Measurements from ENCODE around the gene PLIN5. TPM values are rescaled to one million over a fixed set of nuclear protein-coding genes. Genes with fewer than 3 reads are reported as not detected.

PLIN5 gene
- total RNA-seq, 6 experiments from 2014 or later = not detected

- Mint-ChIP-seq H3K27ac (no peak overlapping the region), H3K27me3 (ENCODE audit: insufficient read depth) (peaks cover 8% of the 10 kb centered on the region)
- no peak for DNase-seq
Observed at GRCh38 chr19:4504891-4505569, 30.0 kb downstream of the PLIN5 start.

GRCh38 chr19:4504297-4504701 is 30.7 kb downstream of the PLIN5 start:
- DNase-seq = no peak
- no peaks in the 10 kb centered on the region for H3K9me3 Mint-ChIP-seq
- no peak overlapping the region for H3K4me3 Mint-ChIP-seq
- TF ChIP-seq CTCF (IDR thresholded peaks at IDR 0.05) = no peak
- peaks cover 11% of the 10 kb centered on the region for H3K4me1 Mint-ChIP-seq (ENCODE audit: low read depth)
- no peak overlapping the region for H3K27ac Mint-ChIP-seq
- H3K36me3 Mint-ChIP-seq (ENCODE audit: low read depth) = peaks cover 11% of the 10 kb centered on the region
- peaks cover 9% of the 10 kb centered on the region for H3K27me3 Mint-ChIP-seq (ENCODE audit: insufficient read depth)

More at GRCh38 chr19:4504891-4505569, 30.0 kb downstream of the PLIN5 start:
- no peak overlapping the region for H3K4me3 Mint-ChIP-seq
- TF ChIP-seq CTCF (IDR thresholded peaks at IDR 0.05) = no peak
- H3K36me3 Mint-ChIP-seq (ENCODE audit: low read depth) = peaks cover 11% of the 10 kb centered on the region
- H3K9me3 Mint-ChIP-seq = no peaks in the 10 kb centered on the region
- peaks cover 11% of the 10 kb centered on the region for H3K4me1 Mint-ChIP-seq (ENCODE audit: low read depth)

GRCh38 chr19:4503825-4504170 is 31.2 kb downstream of the PLIN5 start:
- no peak for TF ChIP-seq CTCF (IDR thresholded peaks at IDR 0.05)
- no peak for DNase-seq
- Mint-ChIP-seq H3K4me3 (no peak overlapping the region), H3K27me3 (ENCODE audit: insufficient read depth) (peaks cover 9% of the 10 kb centered on the region), H3K27ac (no peak overlapping the region), H3K36me3 (ENCODE audit: low read depth) (peaks cover 11% of the 10 kb centered on the region), H3K9me3 (no peaks in the 10 kb centered on the region), H3K4me1 (ENCODE audit: low read depth) (peaks cover 11% of the 10 kb centered on the region)

- peaks cover 7% of the 10 kb centered on the region for H3K27me3 Mint-ChIP-seq (ENCODE audit: insufficient read depth)
- peaks cover 11% of the 10 kb centered on the region for H3K36me3 Mint-ChIP-seq (ENCODE audit: low read depth)
- no peak for DNase-seq
- H3K9me3 Mint-ChIP-seq = no peaks in the 10 kb centered on the region
- H3K27ac Mint-ChIP-seq = no peak overlapping the region
- H3K4me3 Mint-ChIP-seq = no peak overlapping the region
- peaks cover 11% of the 10 kb centered on the region for H3K4me1 Mint-ChIP-seq (ENCODE audit: low read depth)
- no peak for TF ChIP-seq CTCF (IDR thresholded peaks at IDR 0.05)
Observed at GRCh38 chr19:4503132-4503824, 31.7 kb downstream of the PLIN5 start.

- Mint-ChIP-seq H3K4me3 (no peak overlapping the region), H3K27ac (no peak overlapping the region), H3K9me3 (no peaks in the 10 kb centered on the region), H3K36me3 (ENCODE audit: low read depth) (peaks cover 11% of the 10 kb centered on the region), H3K4me1 (ENCODE audit: low read depth) (peaks cover 11% of the 10 kb centered on the region), H3K27me3 (ENCODE audit: insufficient read depth) (peaks cover 7% of the 10 kb centered on the region)
- DNase-seq = no peak
- no peak for TF ChIP-seq CTCF (IDR thresholded peaks at IDR 0.05)
Observed at GRCh38 chr19:4502282-4503131, 32.5 kb downstream of the PLIN5 start.
